Left lobe of liver (tissue), 2 donors: ENCODE data around the gene FILIP1. TPM values are rescaled to one million over a fixed set of nuclear protein-coding genes. Genes with fewer than 3 reads are reported as not detected.
"Not testable (repeated sequence)": the region's sequence is repeated elsewhere in the genome, so short reads cannot be mapped to it uniquely, and the experiment has no call there.

Experiments
- ATAC-seq: fragments of 200-7000 bp; cut with Tn5 transposase; one replicate; pipeline ENCODE4 v1.9.1; 2020; ENCODE audit warnings: mild to moderate bottlenecking, moderate library complexity
- DNase-seq: peaks from one replicate; pipeline ENCODE4 v3.0.0-alpha.2; 2020; ENCODE audit warnings: low spot score
- total RNA-seq: library from RNA; stranded (reverse); gene quantifications from one replicate; pipeline ENCODE4 v1.2.1, GENCODE V29; 2021
- donor health status: DM: no; HTN: no; CAD: no; lungs with moderate emphysema.
- donor health status: DM: no; HTN: yes; CAD: no.

Gene FILIP1
- total RNA-seq, 1 donor from 2014 or later = 1.1 TPM

DNA sequence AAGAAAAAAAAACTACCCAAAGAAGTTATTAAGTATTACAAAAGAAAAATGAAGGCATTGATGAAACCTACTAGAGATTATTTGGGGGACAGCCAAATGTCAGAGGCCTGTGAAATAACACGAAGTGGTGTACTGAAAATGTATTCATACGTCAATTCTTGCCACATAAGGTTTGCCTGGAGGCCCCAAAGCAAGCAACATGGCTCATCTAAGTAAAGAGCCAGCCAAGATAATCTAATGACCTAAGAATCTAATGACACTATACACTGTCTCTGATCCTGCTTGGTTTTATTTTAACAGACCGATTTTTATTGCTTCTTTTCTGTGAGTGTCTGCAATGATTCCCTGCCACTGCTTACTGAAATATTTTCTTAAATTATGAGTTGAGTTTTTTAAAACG is 34.7 kb downstream of the FILIP1 start:
- ATAC-seq = no peak

DNA sequence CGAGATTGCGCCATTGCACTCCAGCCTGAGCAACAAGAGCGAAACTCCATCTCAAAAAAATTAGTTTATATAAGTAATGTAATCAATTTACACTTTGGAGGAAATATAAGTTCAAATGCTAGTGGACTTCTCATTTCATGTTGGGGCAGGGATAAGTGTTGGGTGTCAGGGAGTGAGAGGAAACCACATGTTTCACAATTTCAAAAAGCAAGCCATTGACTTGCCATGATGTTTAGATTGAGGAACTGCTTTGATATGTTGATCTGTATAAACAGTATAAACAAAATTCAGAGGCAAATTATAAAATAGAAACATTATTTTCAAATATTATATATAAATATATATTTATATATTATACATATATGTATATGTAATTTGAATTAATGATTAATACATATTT is 42.7 kb downstream of the FILIP1 start:
- ATAC-seq (no peak), DNase-seq (no peak)

More for the DNA sequence above, 34.7 kb downstream of the FILIP1 start:
- no peak for DNase-seq

DNA sequence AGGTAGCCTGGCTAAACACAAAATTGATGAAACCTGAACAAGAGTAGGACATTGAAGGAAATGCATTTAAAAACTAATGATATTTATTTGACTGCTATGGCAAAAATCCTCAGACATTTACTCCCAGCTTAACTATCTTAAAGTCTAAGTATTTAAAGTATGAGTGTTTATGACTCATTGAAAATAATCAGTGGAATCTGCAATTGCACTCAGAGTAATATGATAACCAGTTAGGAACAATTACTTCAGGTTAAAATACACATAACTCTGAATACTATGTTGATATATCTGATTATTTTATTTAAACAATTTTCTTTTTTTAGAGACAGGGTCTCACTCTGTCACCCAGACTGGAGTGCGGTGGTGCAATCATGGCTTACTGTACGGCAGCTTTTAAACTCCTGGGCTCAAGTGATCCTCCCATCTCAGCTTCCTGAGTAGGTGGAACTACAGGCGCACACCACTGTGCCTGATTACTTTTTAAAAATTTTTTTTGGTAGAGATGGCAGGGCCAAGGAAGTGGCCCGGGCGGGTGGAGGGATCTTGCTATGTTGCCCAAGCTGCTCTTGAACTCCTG is 43.9 kb downstream of the FILIP1 start:
- DNase-seq = no peak
- no peak for ATAC-seq

DNA sequence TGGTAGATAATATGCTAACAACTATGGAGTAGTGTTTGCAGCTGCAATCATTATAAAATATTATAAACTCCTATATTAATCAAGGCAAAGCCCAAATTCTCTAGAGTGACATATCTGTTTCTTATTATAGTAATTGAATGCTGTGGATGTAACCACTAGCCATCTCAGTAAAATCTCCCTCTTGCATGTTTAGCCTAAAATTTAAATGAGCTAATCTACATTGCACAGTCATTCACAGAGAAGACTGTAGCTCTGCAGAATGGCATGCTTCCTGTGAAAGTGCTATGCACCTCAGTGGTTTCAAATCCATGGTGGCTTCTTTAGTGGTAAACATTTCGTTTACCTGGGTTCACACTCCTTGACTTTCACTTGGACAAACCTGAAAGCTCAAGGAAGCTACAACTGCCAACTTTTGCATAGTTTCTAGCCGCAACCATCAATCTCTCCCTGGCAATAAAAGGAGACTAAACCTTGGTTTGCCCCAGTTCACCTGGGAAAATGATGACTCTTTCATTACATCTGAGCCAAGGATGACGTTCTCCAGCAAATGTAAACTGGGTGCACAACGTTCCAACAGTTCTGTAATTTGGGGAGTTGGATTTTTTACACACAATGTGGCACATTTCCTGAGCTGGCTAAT is 47.2 kb downstream of the FILIP1 start:
- ATAC-seq (no peak), DNase-seq (no peak)

DNA sequence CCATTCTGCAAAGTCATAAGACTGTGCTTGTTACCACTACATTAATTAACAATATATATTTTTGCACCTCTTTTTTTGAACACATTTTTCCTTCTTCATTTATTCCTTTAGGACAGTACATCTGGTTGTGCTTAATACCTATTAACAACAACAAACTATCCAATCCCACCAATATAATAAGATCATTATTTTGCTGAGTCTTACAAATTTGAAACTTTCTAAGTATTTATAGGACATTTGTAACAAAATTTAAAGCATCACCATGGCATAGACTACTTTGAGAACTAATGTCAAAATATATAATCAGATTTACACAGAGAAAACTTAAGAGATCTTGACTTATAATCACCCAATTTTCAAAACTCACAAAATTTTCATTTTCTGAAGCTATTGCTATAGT is 47.9 kb downstream of the FILIP1 start:
- ATAC-seq (no peak), DNase-seq (no peak)

DNA sequence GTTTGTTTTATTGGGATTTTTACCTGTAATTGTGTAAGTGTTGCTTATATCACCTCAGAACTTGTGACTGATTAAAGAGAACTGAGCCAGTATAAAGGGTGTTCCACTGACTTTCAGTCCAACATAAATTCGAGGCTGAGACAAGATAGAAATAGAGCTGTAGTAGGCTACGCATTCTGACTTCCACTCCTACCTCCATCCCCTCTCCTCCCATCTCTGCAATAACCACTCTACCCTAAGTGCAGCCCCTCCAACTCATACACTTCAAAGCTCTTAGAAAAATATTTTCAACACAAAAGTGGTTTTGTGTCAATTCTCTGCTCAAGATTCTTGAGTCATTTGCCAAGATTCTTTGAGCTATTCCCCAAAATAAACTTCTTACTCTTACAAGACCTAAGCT is 48.7 kb downstream of the FILIP1 start:
- no peak for DNase-seq
- no peak for ATAC-seq

DNA sequence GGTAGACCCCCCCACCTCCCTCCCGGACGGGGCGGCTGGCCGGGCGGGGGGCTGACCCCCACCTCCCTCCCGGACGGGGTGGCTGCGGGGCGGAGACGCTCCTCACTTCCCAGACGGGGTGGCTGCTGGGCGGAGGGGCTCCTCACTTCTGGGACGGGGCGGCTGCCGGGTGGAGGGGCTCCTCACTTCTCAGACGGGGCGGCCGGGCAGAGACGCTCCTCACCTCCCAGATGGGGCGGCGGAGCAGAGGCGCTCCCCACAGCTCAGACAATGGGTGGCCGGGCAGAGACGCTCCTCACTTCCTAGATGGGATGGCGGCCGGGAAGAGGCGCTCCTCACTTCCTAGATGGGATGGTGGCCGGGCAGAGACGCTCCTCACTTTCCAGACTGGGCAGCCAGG is 51.7 kb downstream of the FILIP1 start:
- DNase-seq, ATAC-seq: not testable (repeated sequence)

DNA sequence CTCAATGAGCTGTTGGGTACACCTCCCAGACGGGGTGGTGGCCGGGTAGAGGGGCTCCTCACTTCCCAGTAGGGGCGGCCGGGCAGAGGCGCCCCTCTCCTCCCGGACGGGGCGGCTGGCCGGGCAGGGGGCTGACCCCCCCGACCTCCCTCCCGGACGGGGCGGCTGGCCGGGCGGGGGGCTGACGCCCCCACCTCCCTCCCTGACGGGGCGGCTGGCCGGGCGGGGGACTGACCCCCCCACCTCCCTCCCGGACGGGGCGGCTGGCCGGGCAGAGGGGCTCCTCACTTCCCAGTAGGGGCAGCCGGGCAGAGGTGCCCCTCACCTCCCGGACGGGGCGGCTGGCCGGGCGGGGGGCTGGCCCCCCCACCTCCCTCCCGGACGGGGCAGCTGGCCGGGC is 52.1 kb downstream of the FILIP1 start:
- DNase-seq = not testable (repeated sequence)

DNA sequence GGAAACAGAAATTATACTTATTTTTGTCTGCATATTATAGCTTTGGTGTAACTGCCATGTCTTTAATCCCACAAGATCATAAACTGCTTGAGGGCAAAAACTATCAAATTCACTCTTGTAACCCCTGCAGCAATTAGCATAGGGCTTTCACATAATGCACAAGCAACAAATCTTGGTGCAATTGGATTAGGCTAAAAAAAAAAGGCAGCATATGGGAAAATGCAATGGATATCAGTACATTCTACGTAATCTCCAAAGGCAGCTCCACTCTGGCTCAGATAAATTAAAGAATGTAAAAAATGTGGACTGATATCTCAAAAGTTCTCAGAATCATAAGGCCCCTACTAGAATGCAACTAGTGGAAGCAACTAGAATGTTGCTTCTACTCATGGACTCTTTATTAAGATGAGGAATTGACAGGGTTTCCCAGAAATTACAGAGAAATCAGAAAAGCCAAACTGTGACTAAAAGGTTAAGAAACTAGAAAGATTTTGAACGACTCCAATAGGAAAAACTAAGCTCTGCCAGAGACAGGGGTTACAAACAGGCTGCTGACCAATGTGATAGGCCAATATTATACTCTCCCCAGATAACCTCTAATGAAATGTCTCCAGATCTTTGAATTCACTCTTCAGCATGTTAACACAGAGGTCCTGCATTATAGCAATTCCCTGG is 55.0 kb downstream of the FILIP1 start:
- DNase-seq = no peak
- ATAC-seq = no peak

More for the DNA sequence above, 52.1 kb downstream of the FILIP1 start:
- not testable (repeated sequence) for ATAC-seq

DNA sequence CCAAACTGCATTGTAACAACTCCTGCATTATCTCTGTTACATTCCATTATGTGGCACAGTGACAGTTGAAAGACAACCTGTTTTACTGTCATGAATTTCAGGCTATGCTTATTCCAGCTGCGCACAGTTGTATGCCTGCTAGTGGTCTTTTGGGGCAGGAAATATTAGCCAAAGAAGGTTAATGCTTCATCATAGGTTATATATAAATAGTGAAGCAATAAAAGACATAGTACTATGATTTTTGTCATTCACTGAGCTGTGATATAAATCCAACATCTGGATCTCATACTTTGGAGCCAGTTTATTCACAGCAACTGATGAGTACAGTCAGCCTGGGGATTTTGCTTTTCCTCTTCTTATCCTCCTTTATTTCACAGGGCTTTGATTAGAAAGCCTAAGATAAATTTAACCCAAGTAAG is 55.6 kb downstream of the FILIP1 start:
- ATAC-seq (no peak), DNase-seq (no peak)

DNA sequence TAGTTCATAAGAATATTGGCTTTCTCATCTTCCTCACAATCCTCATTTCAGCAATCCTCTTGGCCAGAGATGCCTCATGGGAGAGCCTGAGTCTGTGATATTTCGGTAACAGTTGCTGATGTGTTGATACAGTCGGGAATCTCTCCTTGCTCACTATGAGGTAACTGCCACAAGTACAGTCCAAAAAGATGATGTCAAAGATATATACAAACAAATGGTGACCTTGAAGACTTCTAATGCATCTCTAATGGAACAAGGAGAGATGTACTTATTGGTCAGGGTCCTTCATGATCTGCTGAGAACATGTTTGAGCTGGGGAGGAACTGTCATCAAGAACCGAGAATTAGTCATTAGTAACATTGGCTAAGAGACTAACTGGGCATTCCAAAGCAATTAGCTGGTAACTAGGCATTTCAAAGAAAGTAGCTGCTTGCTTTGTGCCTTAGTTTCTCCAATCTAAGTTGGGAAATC is 56.1 kb downstream of the FILIP1 start:
- no peak for DNase-seq
- ATAC-seq = no peak

DNA sequence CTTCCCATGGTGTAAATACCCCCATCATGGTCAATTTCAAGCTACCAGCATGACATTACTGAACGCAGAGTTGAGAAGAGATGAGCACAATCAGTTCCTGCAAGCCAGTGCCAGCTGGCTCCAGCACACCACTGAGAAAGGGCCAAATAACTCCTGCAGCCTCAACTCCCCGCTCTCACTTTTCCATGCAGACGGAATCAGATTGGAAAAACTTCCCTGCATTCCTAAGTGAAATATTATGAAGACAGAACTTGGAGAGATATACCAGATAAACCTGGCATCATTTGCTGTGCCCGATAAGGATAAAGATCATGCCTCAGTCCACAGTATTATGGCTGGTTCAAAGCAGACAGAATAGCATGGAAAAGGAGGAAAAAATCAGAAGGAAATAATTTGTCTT is 56.7 kb downstream of the FILIP1 start:
- DNase-seq (no peak), ATAC-seq (no peak)

DNA sequence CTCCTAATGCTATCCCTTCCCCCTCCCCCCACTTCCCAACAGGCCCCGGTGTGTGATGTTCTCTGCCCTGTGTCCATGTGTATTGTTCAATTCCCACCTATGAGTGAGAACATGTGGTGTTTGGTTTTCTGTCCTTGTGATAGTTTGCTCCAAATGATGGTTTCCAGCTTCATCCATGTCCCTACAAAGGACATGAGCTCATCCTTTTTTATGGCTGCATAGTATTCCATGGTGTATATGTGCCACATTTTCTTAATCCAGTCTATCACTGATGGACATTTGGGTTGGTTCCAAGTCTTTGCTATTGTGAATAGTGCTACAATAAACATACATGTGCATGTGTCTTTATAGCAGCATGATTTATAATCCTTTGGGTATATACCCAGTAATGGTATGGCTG is 60.8 kb downstream of the FILIP1 start:
- ATAC-seq, DNase-seq: not testable (repeated sequence)

DNA sequence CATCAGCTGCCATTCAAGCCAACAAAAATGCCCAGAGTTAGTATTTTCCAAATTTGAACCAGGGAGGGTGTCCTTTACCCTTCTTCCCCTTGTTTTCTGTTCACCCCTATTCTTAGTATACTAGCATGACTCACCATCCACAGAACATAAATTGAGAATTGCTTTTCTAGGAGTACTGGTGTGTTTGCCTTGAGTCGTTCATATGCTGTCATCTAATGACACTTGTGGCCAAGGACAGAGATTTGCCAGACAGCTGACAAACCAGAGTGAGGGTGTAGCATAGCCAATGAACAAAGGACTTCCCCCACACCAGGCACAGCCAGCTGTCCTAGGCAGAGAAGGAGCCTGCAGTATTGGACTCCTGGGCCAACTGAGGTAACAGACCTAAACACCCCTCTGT is 62.2 kb downstream of the FILIP1 start:
- ATAC-seq (no peak), DNase-seq (no peak)

DNA sequence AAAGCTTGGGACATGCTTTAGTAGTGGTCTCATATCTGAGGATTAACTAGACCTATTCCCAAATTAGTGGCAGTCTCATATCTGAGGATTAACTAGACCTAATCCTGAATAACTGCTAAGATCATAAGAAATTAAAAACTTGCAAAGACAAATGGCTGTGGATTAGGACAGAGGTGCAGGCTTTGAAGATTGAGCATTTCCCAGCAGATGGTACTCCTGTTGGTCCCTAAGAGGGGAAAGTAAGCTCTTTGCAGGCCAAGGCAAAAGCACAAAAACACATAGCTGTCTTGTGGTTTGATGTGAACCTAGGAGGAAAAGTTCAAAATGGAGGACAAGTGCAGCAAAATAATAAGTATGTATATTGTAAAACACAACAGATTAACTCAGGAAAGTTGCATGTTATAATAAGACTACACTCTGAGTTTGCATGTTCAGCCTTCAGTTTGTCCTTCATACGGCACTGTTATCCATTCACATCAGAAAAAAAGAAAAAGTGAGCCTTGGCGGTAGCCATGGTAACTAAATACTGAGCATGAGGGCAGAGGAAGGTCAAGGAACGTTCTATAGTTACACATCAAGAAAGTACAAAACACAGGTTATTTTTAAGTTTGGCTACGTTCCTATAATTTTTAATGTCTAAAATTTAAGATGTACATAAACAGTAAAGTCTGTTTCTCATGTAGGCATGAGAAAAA is 62.8 kb downstream of the FILIP1 start:
- DNase-seq (no peak), ATAC-seq (no peak)

DNA sequence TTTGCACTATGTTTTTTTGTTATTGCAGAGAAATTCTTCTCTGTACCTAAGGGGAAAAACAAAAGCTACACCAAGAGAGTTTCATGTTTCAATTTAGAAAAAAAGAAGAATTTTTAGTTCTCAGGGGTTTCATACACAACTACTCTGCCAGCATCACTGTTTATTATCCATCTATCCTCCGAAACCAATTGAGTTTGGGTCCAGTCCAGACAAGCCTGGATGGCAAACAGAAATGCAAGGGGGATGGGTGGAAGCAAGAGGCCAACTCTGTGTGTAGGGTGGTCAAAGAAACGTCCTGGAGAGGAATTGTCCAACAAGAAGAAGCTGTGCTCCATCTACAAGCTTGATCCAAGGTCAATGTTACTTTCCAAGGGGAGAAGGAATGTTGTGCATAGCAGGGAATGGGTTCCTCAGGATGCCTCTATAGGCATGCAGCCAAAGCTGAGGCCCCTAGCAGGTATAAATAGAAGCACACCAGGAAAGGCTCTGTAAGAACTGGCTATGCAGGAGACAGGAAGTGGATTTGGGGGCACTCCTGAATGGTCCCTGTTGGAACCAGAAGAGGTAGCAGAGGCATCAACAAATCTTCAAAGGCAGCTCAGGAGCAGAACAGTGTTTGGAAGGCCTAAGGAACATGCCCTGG is 64.4 kb downstream of the FILIP1 start:
- DNase-seq (no peak), ATAC-seq (no peak)

DNA sequence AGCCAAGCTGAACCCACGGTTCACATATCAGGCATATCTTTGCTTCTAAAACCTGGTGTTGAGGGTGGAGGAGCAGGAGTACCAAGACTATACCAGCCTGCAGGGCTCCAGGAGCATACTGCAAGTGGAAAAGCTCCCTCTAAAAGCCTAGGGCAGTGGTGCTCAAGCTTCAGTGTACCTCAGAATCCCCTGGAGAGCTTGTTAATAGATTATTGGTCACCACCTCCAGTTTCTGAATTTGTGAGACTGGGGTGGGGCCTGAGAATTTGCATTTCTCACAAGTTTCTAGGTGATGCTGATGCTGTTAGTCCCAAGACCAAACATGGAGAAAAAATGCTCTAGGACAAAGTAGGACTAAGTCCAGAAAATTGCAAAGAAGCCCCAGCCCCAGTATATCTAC is 65.4 kb downstream of the FILIP1 start:
- DNase-seq (no peak), ATAC-seq (no peak)

DNA sequence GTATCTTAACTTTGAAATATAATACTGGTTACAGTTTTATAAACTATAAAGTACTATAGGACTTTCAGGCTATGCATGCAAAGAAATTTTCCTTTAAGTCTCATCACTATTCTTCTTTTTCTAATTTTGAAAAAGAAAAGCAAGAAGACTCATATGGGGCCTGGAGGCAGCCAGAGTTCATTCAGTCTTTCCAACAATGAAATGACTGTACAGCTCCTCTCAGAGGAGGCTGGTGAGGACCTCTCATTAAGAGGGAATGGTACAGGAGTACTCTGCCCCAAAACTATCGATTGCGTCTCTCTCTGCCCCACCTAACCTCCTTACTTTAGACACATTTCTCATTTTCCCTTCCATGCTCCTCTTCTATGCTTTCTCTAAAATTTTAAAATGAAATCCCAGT is 66.3 kb downstream of the FILIP1 start:
- ATAC-seq (no peak), DNase-seq (no peak)

DNA sequence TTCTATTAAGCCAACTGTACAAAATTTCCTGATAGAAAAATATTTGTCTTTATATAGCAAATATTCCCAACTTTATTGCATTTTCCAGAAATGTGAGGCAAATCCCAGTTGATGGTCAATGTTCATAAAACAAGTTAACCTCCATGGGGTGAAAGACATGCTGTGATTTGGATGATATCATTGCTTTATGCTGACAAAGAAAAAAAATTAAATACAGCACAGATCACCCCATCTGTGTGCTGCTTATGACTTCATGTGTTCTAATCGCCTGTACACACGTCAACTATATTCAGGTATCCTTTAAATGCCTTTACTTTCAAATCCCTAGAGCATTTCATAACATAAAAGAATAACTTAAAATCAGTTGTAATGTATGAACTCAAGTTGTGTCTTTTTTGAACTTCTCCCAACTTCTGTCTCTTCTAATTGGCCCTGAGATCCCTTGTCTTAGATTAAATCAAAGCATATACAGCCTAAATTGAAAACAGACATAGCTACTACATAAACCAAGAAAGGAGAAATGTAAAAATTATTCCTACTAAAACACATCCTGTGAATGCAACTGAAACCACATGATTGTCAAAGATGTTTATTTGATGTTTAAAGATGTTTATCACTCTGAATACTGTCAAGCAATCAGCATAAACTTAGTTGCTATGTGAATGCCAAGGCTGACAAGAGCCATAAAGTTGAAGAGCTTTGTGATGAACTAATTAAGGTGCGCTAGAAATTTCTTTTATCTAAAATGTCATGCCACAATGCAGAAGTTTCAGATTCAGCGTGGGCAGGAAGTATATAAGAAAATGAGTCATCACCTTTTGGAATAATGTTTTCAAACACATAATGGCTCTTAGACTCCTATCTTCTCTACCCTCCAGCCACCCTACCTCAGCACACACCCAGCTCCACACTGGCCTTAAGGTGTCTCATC is 68.7 kb downstream of the FILIP1 start:
- DNase-seq (no peak), ATAC-seq (no peak)

DNA sequence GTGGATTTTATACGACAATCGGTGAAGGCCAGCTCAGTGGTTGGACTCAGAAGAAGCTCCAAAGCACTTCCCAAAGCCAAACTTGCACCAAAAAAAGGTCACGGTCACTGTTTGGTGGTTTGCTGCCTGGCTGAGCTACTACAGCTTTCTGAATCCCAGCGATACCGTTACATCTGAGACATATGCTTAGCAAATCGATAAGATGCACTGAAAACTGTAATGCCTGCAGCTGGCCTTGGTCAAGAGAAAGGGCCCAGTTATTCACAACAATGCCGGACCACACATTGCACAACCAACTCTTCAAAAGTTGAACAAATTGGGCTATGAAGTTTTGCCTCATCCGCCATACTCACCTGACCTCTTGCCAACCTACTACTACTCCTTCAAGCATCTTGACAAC is 70.2 kb downstream of the FILIP1 start:
- no peak for ATAC-seq

More for the DNA sequence above, 70.2 kb downstream of the FILIP1 start:
- no peak for DNase-seq
